Gastrocnemius medialis (tissue), 4 donors: ENCODE results near the gene SLC6A19.

Experiments
- POLR2A ChIP-seq, 2 donors: fragments of 450-650 bp; IDR thresholded peaks; one replicate each; pipeline ENCODE4 v1.6.1; 2017; ENCODE audit warnings: antibody characterized with exemption in 2 of 2, mild to moderate bottlenecking in 2 of 2, moderate library complexity in 2 of 2
- TF ChIP-seq, protein P1 (sequence below), 5 experiments: fragments of 450-650 bp in 3 of 5; fragments of 200-600 bp in 2 of 5; sonication (generic) in 2 of 5; IDR thresholded peaks in 4 of 5; conservative IDR thresholded peaks in 1 of 5; 1 replicate in 4 of 5; 2 replicates in 1 of 5; pipeline ENCODE4 v1.5.1; 2016 to 2019; ENCODE audit warnings: antibody characterized with exemption in 5 of 5, mild to moderate bottlenecking in 3 of 5, moderate library complexity in 3 of 5

DNA sequence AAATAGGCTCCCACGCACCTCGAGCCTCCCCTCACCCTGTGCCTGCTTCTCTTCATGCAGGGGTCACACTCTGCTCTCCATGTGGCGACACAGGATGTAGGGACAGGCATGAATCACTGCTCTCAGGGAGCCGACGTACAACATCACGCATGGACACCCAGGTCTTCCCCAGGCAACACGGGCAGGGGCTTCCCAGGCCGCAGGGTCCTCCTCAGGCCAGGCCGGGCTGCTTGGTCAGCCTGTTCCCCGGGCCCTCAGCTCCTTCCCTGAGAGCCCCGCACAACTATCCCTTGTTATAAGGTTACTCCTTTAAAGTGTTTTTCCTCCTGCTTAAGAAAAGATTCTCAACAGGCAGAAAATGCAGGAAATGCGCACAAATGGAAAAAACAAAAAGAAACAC, 24.8 kb downstream of the SLC6A19 start:
- TF ChIP-seq, protein P1, sequence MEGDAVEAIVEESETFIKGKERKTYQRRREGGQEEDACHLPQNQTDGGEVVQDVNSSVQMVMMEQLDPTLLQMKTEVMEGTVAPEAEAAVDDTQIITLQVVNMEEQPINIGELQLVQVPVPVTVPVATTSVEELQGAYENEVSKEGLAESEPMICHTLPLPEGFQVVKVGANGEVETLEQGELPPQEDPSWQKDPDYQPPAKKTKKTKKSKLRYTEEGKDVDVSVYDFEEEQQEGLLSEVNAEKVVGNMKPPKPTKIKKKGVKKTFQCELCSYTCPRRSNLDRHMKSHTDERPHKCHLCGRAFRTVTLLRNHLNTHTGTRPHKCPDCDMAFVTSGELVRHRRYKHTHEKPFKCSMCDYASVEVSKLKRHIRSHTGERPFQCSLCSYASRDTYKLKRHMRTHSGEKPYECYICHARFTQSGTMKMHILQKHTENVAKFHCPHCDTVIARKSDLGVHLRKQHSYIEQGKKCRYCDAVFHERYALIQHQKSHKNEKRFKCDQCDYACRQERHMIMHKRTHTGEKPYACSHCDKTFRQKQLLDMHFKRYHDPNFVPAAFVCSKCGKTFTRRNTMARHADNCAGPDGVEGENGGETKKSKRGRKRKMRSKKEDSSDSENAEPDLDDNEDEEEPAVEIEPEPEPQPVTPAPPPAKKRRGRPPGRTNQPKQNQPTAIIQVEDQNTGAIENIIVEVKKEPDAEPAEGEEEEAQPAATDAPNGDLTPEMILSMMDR (IDR thresholded peaks at IDR 0.05 in 4 of 5, conservative IDR thresholded peaks at IDR 0.05 in 1 of 5), result no peak
- no peak for TF ChIP-seq POLR2A (IDR thresholded peaks at IDR 0.05)
